Ectodermal cell (in vitro differentiated cells): Measurements from ENCODE around the gene RPL26.
"Not testable (repeated sequence)": the region's sequence is repeated elsewhere in the genome, so short reads cannot be mapped to it uniquely, and the experiment has no call there.

Experiments
- H3K27ac ChIP-seq: 2 replicates; pipeline ENCODE4 v1.7.0; 2013; ENCODE audit warnings: mild to moderate bottlenecking, low read depth, low read length; ENCODE audit not compliant: insufficient read depth, poor library complexity, severe bottlenecking
- H3K27me3 ChIP-seq: 2 replicates; pipeline ENCODE4 v1.7.0; 2013; ENCODE audit warnings: mild to moderate bottlenecking, low read length; ENCODE audit not compliant: insufficient read depth, control insufficient read depth, poor library complexity, severe bottlenecking
- H3K36me3 ChIP-seq: one replicate; pipeline ENCODE4 v1.7.0; 2013; ENCODE audit warnings: low read length; ENCODE audit not compliant: control insufficient read depth, insufficient read depth
- H3K4me1 ChIP-seq: one replicate; pipeline ENCODE4 v1.7.0; 2013; ENCODE audit warnings: low read length; ENCODE audit not compliant: control insufficient read depth, insufficient read depth
- H3K4me3 ChIP-seq: 2 replicates; pipeline ENCODE4 v1.7.0; 2013; ENCODE audit warnings: low read depth, low read length, control low read depth; ENCODE audit not compliant: insufficient read depth
- H3K9me3 ChIP-seq: 2 replicates; pipeline ENCODE4 v1.7.0; 2013; ENCODE audit warnings: mild to moderate bottlenecking, low read length, moderate library complexity; ENCODE audit not compliant: control insufficient read depth
- WGBS, 2 experiments: methylation state at CpG; one replicate each; pipeline ENCODE4 v1.1.7; 2013; ENCODE audit warnings: missing lambda C conversion rate in 2 of 2; 5-methylcytosine and 5-hydroxymethylcytosine counted together

RPL26 gene

DNA sequence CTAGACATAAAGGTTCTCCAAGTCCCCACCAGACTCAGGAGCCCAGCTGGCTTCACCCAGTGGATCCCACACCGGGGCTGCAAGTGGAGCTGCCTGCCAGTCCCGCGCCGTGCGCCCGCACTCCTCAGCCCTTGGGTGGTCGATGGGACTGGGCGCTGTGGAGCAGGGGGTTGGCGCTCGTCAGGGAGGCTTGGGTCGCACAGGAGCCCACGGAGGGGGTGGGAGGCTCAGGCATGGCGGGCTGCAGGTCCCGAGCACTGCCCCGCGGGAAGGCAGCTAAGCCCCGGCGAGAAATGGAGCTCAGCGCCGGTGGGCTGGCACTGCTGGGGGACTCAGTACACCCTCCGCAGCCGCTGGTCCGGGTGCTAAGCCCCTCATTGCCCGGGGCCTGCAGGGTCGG is 36.0 kb downstream of the RPL26 start:
- H3K27me3 ChIP-seq, H3K27ac ChIP-seq, H3K9me3 ChIP-seq, H3K36me3 ChIP-seq, H3K4me1 ChIP-seq, H3K4me3 ChIP-seq: not testable (repeated sequence)
- WGBS, 2 experiments, result 95 to 96% methylated on average over 25 of the region's 25 CpGs

DNA sequence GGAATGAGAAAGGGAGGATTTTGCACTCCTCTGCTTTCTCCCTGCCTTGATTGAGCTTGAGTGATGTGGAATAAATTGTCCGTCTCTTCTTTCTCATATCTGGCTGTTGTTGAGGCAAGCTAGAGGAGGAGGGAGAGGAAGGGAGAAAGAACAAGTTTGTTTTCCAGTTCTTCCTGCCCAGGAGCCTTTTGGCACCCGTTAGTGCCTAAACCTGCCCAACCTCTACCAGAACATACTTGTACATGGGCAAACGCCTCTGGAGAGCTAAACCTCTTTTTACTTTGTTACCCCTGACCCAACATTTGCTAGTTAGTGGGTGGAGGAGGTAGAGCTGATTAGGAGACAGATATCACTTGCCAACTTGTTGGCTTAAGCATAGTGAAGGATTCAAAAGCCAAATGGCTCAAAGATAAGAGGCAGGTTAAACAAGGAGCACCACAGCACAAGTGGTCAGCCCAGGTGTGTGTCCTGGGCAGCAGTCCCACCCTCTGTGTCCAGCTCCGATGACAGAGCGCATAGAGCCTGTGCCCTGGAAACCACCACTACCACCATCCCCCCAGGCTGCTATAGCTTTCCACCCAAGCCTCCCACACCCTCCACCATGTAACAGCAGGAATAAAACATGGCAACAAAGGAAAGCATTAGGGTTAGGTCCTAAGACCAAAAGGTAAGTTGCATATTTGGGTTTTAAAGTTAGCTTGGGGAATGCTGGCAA is 36.9 kb downstream of the RPL26 start:
- Histone ChIP-seq H3K4me1 (no peaks in the 10 kb centered on the region), H3K9me3 (no peaks in the 10 kb centered on the region), H3K27ac (no peak overlapping the region), H3K36me3 (no peaks in the 10 kb centered on the region), H3K4me3 (no peak overlapping the region), H3K27me3 (no peaks in the 10 kb centered on the region)
- whole genome bisulfite sequencing, 2 experiments, result 90 to 91% methylated on average over 5 of the region's 5 CpGs

DNA sequence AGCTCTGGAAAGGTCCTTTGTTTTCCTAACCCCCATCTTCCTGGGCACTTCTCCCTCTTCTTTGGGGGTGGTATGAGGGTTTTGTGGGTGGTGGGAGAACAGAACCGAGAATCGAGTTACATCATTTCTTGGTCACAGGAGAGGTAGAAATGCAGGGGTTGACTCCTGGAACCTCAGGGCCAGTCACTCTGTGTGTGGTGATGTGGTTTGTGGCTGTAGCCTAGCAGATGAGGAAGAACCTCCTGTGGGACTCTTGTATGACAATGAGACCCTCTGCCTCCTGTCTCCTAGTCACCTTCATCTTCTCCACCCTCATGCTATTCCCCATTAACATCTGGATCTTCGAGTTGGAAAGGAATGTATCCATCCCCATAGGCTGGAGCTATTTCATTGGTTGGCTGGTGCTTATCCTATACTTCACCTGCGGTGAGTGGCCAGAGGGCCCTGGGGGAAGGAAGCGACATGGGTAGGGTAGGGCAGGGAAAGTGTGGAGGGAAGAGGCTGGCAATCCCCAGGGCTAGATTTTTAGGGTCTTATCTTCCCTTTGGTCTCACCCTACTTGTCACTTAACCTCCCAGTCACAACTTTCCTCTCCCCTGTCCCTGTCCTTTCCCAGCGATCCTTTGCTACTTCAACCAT is 37.8 kb downstream of the RPL26 start:
- no peaks in the 10 kb centered on the region for H3K9me3 ChIP-seq
- H3K36me3 ChIP-seq, result no peaks in the 10 kb centered on the region
- no peak overlapping the region for H3K27ac ChIP-seq
- H3K4me3 ChIP-seq, result no peak overlapping the region
- H3K4me1 ChIP-seq, result no peaks in the 10 kb centered on the region
- WGBS, 2 experiments, result 74 to 82% methylated on average over 6 of the region's 6 CpGs
- H3K27me3 ChIP-seq, result no peaks in the 10 kb centered on the region

DNA sequence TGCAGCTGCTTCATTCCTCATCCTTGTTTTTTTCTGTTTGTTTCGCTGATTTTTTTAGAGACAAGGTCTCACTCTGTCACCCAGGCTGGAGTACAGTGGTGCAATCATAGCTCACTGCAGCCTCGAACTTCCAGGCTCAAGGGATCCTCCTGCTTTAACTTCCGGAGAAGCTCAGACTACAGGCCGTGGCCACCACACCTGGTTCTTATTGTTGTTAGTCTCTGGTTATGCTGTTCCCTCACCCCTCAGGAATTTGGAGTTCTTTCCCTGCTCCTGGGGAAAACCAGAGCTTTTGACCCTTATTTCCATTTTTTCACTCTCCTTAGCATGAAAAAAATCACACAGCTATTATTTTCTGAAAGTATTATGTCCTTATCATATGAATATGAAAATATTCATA is 41.5 kb downstream of the RPL26 start:
- 73 to 75% methylated on average over 4 of the region's 4 CpGs for WGBS, 2 experiments
- H3K27me3 ChIP-seq, result no peaks in the 10 kb centered on the region
- no peak overlapping the region for H3K27ac ChIP-seq
- no peaks in the 10 kb centered on the region for H3K36me3 ChIP-seq
- peaks cover 13% of the 10 kb centered on the region for H3K4me1 ChIP-seq
- no peak overlapping the region for H3K4me3 ChIP-seq
- no peaks in the 10 kb centered on the region for H3K9me3 ChIP-seq

DNA sequence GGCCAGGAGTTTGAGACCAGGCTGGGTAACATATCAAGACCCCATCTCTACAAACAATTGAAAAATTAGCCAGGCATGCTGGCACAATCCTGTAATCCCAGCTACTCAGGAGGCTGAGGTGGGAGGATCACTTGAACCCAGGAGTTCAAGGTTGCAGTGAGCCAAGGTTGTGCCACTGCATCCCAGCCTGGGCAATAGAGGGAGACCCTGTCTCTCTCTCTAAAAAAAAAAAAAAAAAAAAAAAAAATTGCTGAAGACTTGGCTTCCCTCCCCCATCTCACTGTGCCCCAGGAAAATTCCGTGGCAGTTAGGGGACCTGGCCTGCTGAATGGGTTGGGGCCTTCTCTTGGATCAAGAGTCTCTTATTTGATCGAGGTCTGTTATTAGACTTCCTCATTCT is 43.5 kb downstream of the RPL26 start, which contains the start of gene ODF4:
Gene ODF4, plus strand, starts transcription at position 301 of the 400 bp plus-strand sequence. CDS start 212 bp downstream, outside the sequence.
- 85 to 94% methylated on average over 2 of the region's 2 CpGs for WGBS, 2 experiments
- Histone ChIP-seq H3K27me3 (no peaks in the 10 kb centered on the region), H3K9me3 (no peaks in the 10 kb centered on the region), H3K27ac (no peak within 1 kb of the TSS), H3K4me3 (no peak within 1 kb of the TSS), H3K4me1 (peaks cover 13% of the 10 kb centered on the region), H3K36me3 (no peaks in the 10 kb centered on the region)

DNA sequence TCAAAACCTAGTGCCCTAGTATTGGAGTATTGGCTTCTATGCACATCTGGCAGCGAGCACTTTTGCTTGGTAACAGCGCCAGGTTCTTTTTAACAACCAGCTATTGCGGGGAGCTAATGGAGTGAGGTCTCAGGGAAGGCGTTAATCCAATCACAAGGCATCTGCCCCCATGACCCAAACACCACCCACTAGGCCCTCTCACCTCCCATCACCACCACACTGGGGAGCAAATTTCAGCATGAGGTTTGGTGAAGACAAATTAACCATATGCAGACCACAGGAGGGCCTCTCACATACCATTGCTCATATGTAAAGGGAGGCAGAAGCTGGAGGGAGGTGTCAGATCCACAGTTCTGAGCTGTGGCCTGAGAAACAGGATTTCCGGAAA is 44.2 kb downstream of the RPL26 start:
- Histone ChIP-seq H3K27ac (no peak overlapping the region), H3K27me3 (no peaks in the 10 kb centered on the region), H3K9me3 (no peaks in the 10 kb centered on the region), H3K4me1 (peaks cover 13% of the 10 kb centered on the region), H3K4me3 (no peak overlapping the region), H3K36me3 (no peaks in the 10 kb centered on the region)
- WGBS, 2 experiments, result 74 to 76% methylated on average over 5 of the region's 5 CpGs

DNA sequence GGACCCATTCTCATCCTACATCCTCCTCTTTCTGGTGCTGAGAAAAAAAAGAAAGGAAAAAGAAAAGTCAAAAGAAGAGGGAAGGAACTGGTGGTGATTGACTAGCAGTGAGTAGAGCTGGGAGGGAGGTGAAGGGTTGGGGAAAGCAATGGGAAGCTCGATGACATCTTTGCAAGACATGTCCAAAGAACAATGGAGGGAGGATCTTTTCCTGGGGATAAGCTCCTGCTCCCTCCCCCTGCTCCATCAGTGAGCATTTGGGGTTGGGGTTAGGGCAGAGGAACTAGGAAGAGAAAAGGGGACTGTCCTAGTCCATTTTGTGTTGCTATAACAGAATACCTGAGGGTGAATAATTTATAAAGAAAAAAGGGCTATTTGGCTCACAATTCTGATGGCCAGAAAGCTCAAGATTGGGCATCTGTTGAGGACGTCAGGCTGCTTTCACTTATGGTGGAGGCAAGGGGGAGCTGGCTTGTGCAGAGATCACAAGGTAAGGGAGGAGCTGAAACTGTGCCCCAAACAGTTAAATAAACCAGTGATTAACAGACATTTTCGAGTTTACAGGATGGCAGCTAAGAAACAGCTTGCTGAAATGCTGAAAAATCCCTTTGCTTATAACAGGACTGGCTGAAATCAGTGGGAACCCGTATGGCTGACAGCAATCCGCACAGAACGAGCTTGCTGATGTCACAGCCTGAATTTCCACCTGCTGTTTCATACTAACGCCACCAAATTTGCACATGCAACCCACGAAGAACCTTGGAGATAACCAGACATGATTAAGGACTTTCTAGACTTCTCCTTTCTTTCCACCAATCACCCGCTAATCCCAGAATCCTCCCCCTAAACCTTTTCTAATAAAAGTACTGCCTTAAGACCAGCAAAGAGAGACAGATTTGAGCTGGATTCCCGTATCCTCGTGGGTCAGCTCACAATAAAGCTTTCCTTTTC is 44.9 kb downstream of the RPL26 start:
- peak overlapping the region; percentile 11 for H3K4me3 ChIP-seq

DNA sequence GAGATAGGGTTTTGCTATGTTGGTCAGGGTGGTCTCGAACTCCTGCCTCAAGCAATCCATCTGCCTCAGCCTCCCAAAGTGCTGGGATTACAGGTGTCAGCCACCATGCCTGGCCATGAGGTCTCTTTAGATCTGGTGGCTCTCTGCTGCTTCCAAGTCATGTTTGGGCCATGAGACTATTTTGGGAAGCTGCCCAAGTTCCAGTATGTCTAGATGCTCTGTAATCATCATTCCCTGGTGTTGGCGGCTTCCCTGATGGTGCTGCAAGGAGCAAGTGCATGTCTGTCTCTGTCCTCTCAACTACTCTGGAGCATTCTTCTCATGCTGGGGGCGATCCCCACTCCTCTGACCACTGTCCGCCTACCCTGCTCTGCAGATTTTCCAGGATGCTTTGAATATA is 49.7 kb downstream of the RPL26 start:
- Histone ChIP-seq H3K27ac (no peak overlapping the region), H3K4me3 (no peak overlapping the region), H3K4me1 (peaks cover 6% of the 10 kb centered on the region), H3K36me3 (no peaks in the 10 kb centered on the region), H3K9me3 (no peaks in the 10 kb centered on the region), H3K27me3 (no peaks in the 10 kb centered on the region)
- WGBS, 2 experiments, result 95 to 97% methylated on average over 4 of the region's 4 CpGs

More for the DNA sequence above, 44.9 kb downstream of the RPL26 start:
- Histone ChIP-seq H3K4me1 (peaks cover 13% of the 10 kb centered on the region), H3K27me3 (no peaks in the 10 kb centered on the region), H3K36me3 (no peaks in the 10 kb centered on the region), H3K27ac (peak overlapping the region; percentile 58), H3K9me3 (no peaks in the 10 kb centered on the region)
- WGBS, 2 experiments, result 43 to 44% methylated on average over 11 of the region's 11 CpGs

DNA sequence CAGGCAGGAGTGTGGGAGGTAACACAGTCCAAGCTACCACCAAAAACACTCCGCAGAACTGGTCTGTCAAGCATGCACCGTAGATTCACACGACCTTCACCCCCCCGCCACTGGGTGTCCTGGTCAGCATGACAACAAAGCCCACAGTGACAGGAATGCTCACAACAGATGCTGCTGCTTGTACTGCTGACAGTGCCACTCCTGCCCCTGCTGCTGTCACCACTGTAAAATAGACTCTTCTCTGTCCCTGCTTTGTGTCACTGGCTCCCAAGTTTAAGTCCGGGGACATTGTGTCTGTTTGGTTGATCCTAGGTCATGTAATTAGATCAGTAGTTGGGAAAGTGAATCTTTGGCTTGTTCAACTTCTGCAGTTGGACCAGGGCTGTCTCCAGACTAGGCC is 50.3 kb downstream of the RPL26 start:
- Histone ChIP-seq H3K4me3 (no peak overlapping the region), H3K4me1 (peaks cover under 1% of the 10 kb centered on the region), H3K9me3 (no peaks in the 10 kb centered on the region), H3K27ac (no peak overlapping the region), H3K36me3 (no peaks in the 10 kb centered on the region), H3K27me3 (peaks cover 6% of the 10 kb centered on the region)
- 63% methylated on average over 5 of the region's 5 CpGs for WGBS, 2 experiments

DNA sequence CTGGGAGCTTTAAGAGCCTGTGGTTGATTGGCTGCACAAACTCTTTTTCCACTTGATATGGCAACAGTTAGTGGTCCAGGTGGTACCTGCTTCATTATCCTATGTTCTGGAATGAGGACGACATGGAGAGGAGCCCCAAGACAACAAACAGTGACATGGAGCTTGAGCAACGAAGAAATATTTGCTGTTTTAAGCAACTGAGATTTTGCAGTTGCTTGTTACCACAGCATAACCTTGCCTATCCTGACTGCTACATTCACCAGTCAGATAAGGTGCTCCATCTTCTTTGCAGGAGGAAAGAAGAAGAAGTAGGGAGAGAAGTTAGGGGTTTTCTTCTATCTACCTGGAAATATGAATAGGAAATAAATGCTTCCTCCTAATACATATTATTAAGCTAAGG is 50.9 kb downstream of the RPL26 start:
- H3K4me3 ChIP-seq, result no peak overlapping the region
- H3K9me3 ChIP-seq, result no peaks in the 10 kb centered on the region
- peaks cover 11% of the 10 kb centered on the region for H3K27me3 ChIP-seq
- H3K36me3 ChIP-seq, result no peaks in the 10 kb centered on the region
- no peaks in the 10 kb centered on the region for H3K4me1 ChIP-seq
- 89 to 97% methylated on average over 2 of the region's 2 CpGs for WGBS, 2 experiments
- H3K27ac ChIP-seq, result no peak overlapping the region
